ENCODE data around the gene RNF17.

The RNF17 gene

DNA sequence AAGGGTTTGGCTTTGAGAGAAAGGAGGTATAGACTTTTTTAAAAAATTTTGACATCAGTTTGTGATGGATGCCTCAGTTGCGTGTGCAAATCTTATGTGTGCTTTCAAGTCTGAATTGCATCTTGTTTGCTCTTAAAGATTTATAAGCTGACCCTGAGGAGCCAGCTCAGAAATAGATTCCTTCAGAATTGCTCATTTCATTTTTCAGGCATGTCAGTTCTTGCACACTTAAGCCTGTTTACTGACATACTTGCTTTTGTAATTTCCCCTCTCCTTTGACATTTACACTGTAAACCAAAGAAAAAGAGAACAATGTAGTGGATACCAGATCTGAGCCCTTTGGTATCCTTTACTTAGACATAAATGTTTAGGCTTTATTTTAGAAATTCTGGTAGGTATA lies 87.6 kb downstream of the RNF17 start:
- DNase-seq (ENCODE audit: low read depth in 2 of 2, low spot score in 1 of 2): no peak

DNA sequence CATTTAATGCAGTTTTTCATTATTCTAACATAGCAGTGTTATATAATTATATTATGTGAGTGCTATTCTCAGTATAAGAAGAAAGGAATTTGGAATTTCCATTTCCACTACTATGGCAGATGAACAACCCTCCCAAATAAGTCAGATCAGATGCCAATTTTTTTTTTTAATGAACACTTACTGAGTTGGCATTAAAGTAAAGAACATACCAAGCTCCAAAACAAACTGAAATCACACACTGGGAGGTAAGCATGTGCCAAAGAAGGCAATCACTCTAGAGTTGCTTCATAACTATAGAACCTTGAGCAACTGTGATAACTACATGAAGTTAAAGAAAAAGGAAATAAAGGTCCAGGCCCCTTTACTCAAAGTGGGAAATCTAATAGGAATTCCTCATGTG lies 90.3 kb downstream of the RNF17 start:
- DNase-seq (ENCODE audit: low read depth in 2 of 2, low spot score in 1 of 2): no peak

GRCh38 chr13:24858953-24859352 lies 95.0 kb downstream of the RNF17 start:
- no peak for DNase-seq (ENCODE audit: low read depth in 2 of 2, low spot score in 1 of 2)

DNA sequence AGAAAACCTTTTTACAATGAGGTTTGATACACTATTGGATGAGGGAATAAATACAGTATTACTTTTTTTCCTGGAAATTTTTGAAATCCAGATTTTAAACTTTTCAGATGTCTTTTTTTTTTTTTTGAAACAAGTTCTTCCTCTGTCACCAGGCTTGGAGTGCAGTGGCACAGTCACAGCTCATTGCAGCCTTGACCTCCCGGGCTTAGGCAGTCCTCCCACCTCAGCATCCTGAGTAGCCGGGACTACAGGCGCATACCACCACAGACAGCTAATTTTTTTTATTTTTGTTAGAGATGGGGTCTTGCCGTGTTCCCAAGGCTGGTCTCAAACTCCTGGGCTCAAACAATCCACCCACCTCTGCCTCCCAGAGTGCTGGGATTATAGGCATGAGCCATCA lies 96.8 kb downstream of the RNF17 start:
- DNase-seq (ENCODE audit: low read depth in 2 of 2, low spot score in 1 of 2): no peak

DNA sequence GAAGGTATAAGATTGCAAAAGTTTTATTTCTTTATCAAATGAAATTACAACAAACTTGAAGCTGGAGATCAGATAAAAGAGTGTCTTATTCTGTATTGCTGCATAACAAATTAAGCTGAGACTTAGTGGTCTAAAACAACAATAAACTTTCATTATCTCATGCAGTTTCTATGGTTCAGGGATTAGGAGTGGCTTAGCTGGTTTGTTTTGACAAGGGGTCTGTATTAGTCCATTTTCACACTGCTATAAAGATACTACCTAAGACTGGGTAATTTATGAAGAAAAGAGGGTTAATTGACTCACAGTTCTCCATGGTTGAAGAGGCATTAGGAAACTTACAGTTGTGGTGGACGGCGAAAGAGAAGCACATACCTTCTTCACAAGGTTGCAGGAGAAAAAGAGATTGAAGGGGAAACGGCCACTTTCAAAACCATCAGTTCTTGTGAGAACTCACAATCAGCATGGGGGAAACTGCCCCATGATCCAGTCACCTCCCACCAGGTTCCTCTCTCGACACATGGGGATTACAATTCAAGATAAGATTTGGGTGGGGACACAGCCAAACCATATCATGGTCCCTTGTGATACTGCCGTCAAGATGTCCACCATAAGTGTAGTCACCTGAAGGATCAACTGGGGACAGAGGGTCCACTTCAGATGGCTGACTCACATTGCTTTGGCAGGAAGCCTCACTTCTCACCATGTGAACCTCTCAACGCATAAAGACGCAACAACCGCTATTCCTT lies 97.8 kb downstream of the RNF17 start:
- no peak for DNase-seq (ENCODE audit: low read depth in 2 of 2, low spot score in 1 of 2)

- no peak for DNase-seq (ENCODE audit: low read depth in 2 of 2, low spot score in 1 of 2)
Observed at GRCh38 chr13:24863748-24864540, 100.0 kb downstream of the RNF17 start.

DNA sequence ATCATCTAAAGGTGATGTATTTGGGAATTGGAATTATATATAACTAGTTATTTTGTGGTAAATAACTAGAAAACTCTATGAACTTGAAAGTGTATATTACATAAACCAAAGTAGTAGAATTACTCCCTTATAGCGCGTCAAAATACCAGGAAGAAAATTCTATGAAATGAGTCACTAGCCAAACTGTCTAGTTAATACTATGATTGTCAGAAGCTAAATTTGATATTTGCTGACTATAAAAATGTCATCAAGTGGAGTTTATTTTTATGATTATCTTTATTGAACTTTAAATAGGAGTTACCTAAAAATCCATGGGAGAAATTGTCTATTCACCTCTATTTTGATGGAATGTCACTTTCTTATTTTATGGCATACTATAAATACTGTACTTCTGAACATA lies 100.6 kb downstream of the RNF17 start:
- DNase-seq (ENCODE audit: low read depth in 2 of 2, low spot score in 1 of 2): no peak

DNA sequence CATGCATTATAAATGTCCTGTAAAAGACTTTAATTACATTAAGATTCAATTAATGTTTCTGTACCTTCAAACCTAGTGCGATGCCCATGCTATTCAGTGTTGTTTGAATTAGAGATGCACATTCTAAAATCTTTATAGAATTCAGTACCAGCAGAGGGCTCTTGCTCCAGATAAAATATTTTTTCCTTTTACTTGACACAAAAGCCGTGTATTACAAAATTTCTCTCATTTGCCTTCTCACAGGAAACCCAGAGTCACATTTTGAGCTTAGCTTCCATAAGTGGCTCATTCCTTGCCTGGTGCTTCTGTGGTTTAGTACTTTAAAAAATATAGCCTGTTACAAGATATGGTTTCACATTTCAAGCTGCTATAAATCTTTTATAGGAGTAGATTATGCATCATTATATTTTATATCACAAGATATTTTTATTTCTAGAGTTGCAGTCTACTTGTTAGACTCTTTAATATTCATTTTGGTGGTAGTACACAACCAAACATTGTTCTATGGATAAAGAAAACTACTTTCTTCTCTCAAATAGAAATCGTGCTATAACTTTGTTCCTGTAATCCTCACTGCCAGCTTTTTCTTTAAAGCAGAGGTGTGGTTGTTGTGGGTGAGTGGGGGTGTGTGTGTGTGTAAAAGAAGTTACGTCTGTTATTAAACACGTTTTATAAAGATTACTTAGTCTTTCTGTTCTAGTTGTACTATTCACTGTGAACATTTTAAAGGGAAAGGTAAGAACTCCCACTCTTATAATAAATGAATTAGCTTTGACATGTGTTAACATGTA lies 101.4 kb downstream of the RNF17 start:
- no peak for DNase-seq (ENCODE audit: low read depth in 2 of 2, low spot score in 1 of 2)

DNA sequence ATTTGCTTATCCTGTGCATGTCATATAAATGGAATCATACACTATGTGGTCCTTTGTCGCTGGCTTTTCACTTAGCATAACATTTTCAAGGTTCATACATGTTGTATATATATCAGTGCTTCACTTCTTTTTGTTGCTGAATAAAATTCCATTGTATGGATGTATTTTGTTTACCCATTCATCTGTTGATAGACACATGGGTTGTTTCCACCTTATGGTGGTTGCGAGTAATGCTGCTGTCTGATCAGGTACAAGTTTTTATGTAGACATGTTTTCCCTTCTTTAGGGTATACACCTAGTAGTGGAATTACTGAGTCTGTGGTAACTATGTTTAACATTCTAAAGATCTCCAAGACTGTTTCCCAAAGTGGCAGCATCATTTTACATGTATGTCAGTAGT lies 102.5 kb downstream of the RNF17 start:
- no peak for DNase-seq (ENCODE audit: low read depth in 2 of 2, low spot score in 1 of 2)

GRCh38 chr13:24868874-24869273 lies 104.9 kb downstream of the RNF17 start:
- no peak for DNase-seq (ENCODE audit: low read depth in 2 of 2, low spot score in 1 of 2)

GRCh38 chr13:24870380-24870760 lies 106.4 kb downstream of the RNF17 start:
- no peak for DNase-seq (ENCODE audit: low read depth in 2 of 2, low spot score in 1 of 2)

GRCh38 chr13:24875566-24875965 lies 111.6 kb downstream of the RNF17 start:
- no peak for DNase-seq (ENCODE audit: low read depth in 2 of 2, low spot score in 1 of 2)

DNA sequence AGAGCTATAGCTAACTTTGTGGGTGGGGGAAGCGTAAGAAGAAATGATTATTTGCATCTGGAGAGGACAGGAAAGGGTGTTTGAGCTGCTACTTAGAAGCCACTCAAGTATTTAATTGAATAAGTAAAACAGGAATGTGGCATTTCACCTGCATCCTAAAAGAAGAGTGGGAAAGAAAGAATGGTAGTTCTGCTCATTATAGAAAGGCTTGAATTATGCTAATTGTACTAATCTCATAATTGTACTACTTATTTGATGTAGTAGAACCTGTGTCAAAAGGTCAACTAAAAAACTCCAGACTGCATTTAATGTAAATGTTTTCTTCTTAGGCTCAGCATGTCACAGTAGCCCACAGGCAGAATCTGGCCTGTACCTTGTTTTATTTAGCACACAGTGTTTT lies 113.6 kb downstream of the RNF17 start:
- no peak for DNase-seq (ENCODE audit: low read depth in 2 of 2, low spot score in 1 of 2)

GRCh38 chr13:24878340-24878739 lies 114.4 kb downstream of the RNF17 start:
- no peak for DNase-seq (ENCODE audit: low read depth in 2 of 2, low spot score in 1 of 2)

- DNase-seq (ENCODE audit: low read depth in 2 of 2, low spot score in 1 of 2): no peak
Observed at GRCh38 chr13:24882665-24883064, 118.7 kb downstream of the RNF17 start.

DNA sequence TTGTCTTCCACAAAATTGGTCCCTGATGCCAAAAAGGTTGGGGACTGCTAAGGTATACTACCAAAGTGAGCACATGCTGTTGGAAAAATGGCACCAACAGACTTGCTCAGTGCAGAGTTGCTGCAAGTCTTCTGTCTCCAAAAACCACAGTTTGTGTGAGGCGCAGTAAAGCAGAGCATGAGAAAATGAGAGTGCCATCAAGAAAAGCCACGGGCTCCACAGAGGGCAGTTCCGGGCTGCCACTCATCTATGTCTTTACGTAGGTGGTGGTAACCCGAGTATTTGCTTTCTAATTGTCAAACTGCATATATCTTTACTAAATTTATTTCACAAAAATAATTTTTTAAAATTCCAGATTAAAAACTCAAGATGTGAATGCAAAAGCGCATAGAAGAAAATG lies 123.8 kb downstream of the RNF17 start:
- no peak for DNase-seq (ENCODE audit: low read depth in 2 of 2, low spot score in 1 of 2)

GRCh38 chr13:24888291-24888931 lies 124.4 kb downstream of the RNF17 start:
- no peak for DNase-seq (ENCODE audit: low read depth in 2 of 2, low spot score in 1 of 2)

DNA sequence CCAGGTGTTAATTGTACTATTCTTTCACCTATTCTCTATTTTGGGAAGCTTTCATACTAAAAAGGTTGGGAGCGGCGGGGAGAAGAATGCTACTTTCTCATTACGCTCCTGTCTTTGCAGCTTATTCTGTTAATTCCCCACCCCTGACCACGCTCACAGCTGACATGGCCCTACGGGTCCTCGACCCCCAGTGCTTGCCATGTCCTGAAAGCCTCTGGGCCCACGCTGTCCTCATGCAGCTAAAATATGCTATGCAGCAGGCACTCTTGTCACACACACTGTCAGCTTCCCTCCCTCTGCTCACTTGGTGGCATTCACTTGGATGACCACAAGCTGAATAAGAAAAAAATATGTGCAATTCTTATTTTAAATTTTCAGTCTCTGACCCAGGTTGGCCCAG lies 126.3 kb downstream of the RNF17 start:
- DNase-seq (ENCODE audit: low read depth in 2 of 2, low spot score in 1 of 2): no peak

GRCh38 chr13:24891476-24892108 lies 127.6 kb downstream of the RNF17 start:
- DNase-seq (ENCODE audit: low read depth in 2 of 2, low spot score in 1 of 2): no peak

GRCh38 chr13:24892829-24893228 lies 128.9 kb downstream of the RNF17 start:
- DNase-seq (ENCODE audit: low read depth in 2 of 2, low spot score in 1 of 2): no peak

DNA sequence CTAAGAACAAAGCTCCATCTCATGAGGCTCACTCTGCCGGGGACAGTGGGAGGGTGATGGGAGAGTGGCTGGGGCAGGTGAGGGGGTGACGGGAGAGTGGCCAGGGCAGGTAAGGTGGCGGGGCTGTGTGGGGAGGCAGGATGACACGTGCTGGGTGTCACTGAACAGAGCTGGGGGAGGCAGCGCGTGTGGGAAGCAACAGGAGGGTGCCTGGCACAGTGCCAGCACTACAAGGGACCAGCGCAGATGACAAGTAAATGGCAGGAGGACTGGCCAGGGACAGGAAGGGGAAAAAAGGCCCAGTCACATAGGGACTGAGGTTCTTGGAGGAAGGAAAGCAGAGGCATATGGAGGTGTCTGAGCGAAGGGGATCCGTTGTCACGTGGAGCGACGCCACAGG lies 129.9 kb downstream of the RNF17 start:
- no peak for DNase-seq (ENCODE audit: low read depth in 2 of 2, low spot score in 1 of 2)

Data from stimulated activated CD8-positive, alpha-beta memory T cell treated with anti-CD3 and anti-CD28 coated beads, Interleukin-4, amount 100 ng/mL, for 1 hour (primary cell).